Colonic mucosa (tissue), 4 donors: ENCODE data around the gene IFIT5. TPM values are rescaled to one million over a fixed set of nuclear protein-coding genes. Genes with fewer than 3 reads are reported as not detected.

ENCODE experiments used
- DNase-seq: peaks from one replicate; pipeline ENCODE4 v3.0.0-alpha.2; 2020
- H3K27ac ChIP-seq: fragments of 200-600 bp; one replicate; pipeline ENCODE4 v1.8.0; 2021
- H3K27me3 ChIP-seq: fragments of 200-600 bp; one replicate; pipeline ENCODE4 v1.8.0; 2021
- H3K36me3 ChIP-seq: fragments of 200-600 bp; one replicate; pipeline ENCODE4 v1.8.0; 2021
- H3K4me1 ChIP-seq: fragments of 200-600 bp; one replicate; pipeline ENCODE4 v1.8.0; 2021; ENCODE audit warnings: mild to moderate bottlenecking
- H3K4me3 ChIP-seq: fragments of 200-600 bp; one replicate; pipeline ENCODE4 v1.8.0; 2021
- H3K9ac ChIP-seq, 2 donors: one replicate each; pipeline ENCODE4 v1.7.0; 2013; ENCODE audit warnings: control low read depth in 2 of 2, low read depth in 2 of 2, low read length in 2 of 2
- H3K9me3 ChIP-seq: fragments of 200-600 bp; one replicate; pipeline ENCODE4 v1.8.0; 2021
- CTCF ChIP-seq: fragments of 200-600 bp; IDR thresholded peaks from one replicate; pipeline ENCODE4 v1.8.0; 2022; ENCODE audit warnings: antibody characterized with exemption, mild to moderate bottlenecking
- intact Hi-C: fragments of 100-400 bp; cut with DNase I; formaldehyde crosslinking; loops from one replicate; pipeline ENCODE4 v1.14.1; 2022
- total RNA-seq, 2 donors: library from RNA; stranded (reverse); fragmentation: NEBNext Ultra II Directional in 1 of 2; extraction: Animal tissue kit (Norgen Biotek cat#: 25700) in 1 of 2; gene quantifications; one replicate each; pipeline ENCODE4 v1.2.1, GENCODE V29; 2021
- donor health status: healthy.
- donor health status: DM: no; HTN: no; CAD: no.
- donor health status: DM: no; HTN: no; CAD: no.

Gene IFIT5
- total RNA-seq, 2 donors from 2014 or later: 6.1 to 7.5 TPM

GRCh38 chr10:89425000-89425399, 10.6 kb downstream of the IFIT5 start:
- Histone ChIP-seq H3K9me3 (no peaks in the 10 kb centered on the region), H3K27ac (no peak overlapping the region), H3K9ac (no peak overlapping the region), H3K36me3 (no peaks in the 10 kb centered on the region), H3K27me3 (no peaks in the 10 kb centered on the region), H3K4me3 (no peak overlapping the region), H3K4me1 (no peaks in the 10 kb centered on the region)
- intact Hi-C loops: no loop called here
- TF ChIP-seq CTCF: no peak
- DNase-seq: no peak

GRCh38 chr10:89426230-89426868, 12.0 kb downstream of the IFIT5 start:
- intact Hi-C loops: no loop called here
- H3K27ac ChIP-seq: no peak overlapping the region
- no peak overlapping the region for H3K9ac ChIP-seq
- no peaks in the 10 kb centered on the region for H3K36me3 ChIP-seq
- H3K4me1 ChIP-seq: no peaks in the 10 kb centered on the region
- H3K27me3 ChIP-seq: no peaks in the 10 kb centered on the region
- TF ChIP-seq CTCF: peak; percentile 63
- DNase-seq: no peak
- no peaks in the 10 kb centered on the region for H3K9me3 ChIP-seq
- no peak overlapping the region for H3K4me3 ChIP-seq

- Histone ChIP-seq H3K4me3 (no peak overlapping the region), H3K9ac (no peak overlapping the region), H3K36me3 (no peaks in the 10 kb centered on the region), H3K27me3 (no peaks in the 10 kb centered on the region), H3K27ac (no peak overlapping the region), H3K9me3 (no peaks in the 10 kb centered on the region), H3K4me1 (no peaks in the 10 kb centered on the region)
- TF ChIP-seq CTCF: no peak
- DNase-seq: no peak
- intact Hi-C loops: loop anchor here (2.0 kb wide), 1 partner anchor 135 kb away; no protein-coding TSS in a partner anchor
Measured at GRCh38 chr10:89427629-89428028, 13.3 kb downstream of the IFIT5 start.

DNA sequence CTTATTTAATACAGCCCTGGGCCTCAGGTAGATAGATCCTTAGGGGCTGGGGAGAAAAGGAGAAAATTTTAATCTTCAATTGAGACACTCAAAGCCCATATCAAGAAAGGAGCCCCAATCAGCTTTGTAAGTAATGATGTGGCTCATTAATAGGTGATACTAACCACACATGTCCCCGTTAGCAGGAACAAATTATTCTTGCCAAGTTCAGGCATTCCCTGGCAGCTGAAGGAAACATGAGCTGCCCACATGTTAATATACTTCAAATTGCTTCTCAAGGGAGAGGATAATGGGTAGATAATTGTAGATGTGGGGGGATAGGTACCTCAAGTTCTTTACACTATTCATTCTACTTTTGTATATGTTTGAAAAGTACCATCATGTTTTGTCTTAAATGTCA, 14.5 kb downstream of the IFIT5 start:
- intact Hi-C loops: loop anchor here (2.0 kb wide), 1 partner anchor 134 kb away; no protein-coding TSS in a partner anchor
- no peaks in the 10 kb centered on the region for H3K4me1 ChIP-seq
- TF ChIP-seq CTCF: no peak
- DNase-seq: no peak
- H3K36me3 ChIP-seq: no peaks in the 10 kb centered on the region
- no peaks in the 10 kb centered on the region for H3K27me3 ChIP-seq
- no peak overlapping the region for H3K27ac ChIP-seq
- no peak overlapping the region for H3K9ac ChIP-seq
- H3K9me3 ChIP-seq: no peaks in the 10 kb centered on the region
- H3K4me3 ChIP-seq: no peak overlapping the region

GRCh38 chr10:89431977-89432376, 17.6 kb downstream of the IFIT5 start:
- Histone ChIP-seq H3K4me1 (no peaks in the 10 kb centered on the region), H3K36me3 (no peaks in the 10 kb centered on the region), H3K27me3 (no peaks in the 10 kb centered on the region), H3K4me3 (no peak overlapping the region), H3K9me3 (no peaks in the 10 kb centered on the region), H3K9ac (no peak overlapping the region), H3K27ac (no peak overlapping the region)
- TF ChIP-seq CTCF: no peak
- intact Hi-C loops: no loop called here
- DNase-seq: no peak
